SJCRH30 (cell line): ENCODE results near the gene MAP4K1. TPM values are rescaled to one million over a fixed set of nuclear protein-coding genes. Genes with fewer than 3 reads are reported as not detected.
"Not testable (repeated sequence)": the region's sequence is repeated elsewhere in the genome, so short reads cannot be mapped to it uniquely, and the experiment has no call there.

Experiments
- DNase-seq, 2 experiments: peaks; one replicate each; pipeline ENCODE4 v3.0.0-alpha.2; 2015 to 2020
- H3K27ac ChIP-seq: fragments of 250-450 bp; sonication (Bioruptor Pico); 2 replicates; pipeline ENCODE4 v1.5.1; 2020; ENCODE audit warnings: mild to moderate bottlenecking, moderate library complexity
- H3K27me3 ChIP-seq: fragments of 250-450 bp; sonication (Bioruptor Pico); 2 replicates; pipeline ENCODE4 v1.5.1; 2020; ENCODE audit warnings: mild to moderate bottlenecking, moderate library complexity
- H3K36me3 ChIP-seq: fragments of 250-450 bp; sonication (Bioruptor Pico); 2 replicates; pipeline ENCODE4 v1.5.1; 2020; ENCODE audit warnings: mild to moderate bottlenecking, moderate library complexity
- H3K4me1 ChIP-seq: fragments of 250-450 bp; sonication (Bioruptor Pico); 2 replicates; pipeline ENCODE4 v1.5.1; 2020; ENCODE audit warnings: mild to moderate bottlenecking, moderate library complexity
- H3K4me3 ChIP-seq: fragments of 250-450 bp; sonication (Bioruptor Pico); 2 replicates; pipeline ENCODE4 v1.5.1; 2020; ENCODE audit warnings: mild to moderate bottlenecking, moderate library complexity
- H3K9me3 ChIP-seq: fragments of 250-450 bp; sonication (Bioruptor Pico); replicated peaks from 2 replicates; pipeline ENCODE4 v1.5.1; 2020; ENCODE audit warnings: mild to moderate bottlenecking, moderate library complexity
- total RNA-seq: library from RNA; depleted of rRNA; stranded (reverse); fragments of >200 nt; shearing (Covaris generic); gene quantifications from 2 replicates; pipeline ENCODE4 v1.2.3, GENCODE V29; 2014

MAP4K1 gene
- total RNA-seq, 1 experiment from 2014 or later, result 1.2 TPM

DNA sequence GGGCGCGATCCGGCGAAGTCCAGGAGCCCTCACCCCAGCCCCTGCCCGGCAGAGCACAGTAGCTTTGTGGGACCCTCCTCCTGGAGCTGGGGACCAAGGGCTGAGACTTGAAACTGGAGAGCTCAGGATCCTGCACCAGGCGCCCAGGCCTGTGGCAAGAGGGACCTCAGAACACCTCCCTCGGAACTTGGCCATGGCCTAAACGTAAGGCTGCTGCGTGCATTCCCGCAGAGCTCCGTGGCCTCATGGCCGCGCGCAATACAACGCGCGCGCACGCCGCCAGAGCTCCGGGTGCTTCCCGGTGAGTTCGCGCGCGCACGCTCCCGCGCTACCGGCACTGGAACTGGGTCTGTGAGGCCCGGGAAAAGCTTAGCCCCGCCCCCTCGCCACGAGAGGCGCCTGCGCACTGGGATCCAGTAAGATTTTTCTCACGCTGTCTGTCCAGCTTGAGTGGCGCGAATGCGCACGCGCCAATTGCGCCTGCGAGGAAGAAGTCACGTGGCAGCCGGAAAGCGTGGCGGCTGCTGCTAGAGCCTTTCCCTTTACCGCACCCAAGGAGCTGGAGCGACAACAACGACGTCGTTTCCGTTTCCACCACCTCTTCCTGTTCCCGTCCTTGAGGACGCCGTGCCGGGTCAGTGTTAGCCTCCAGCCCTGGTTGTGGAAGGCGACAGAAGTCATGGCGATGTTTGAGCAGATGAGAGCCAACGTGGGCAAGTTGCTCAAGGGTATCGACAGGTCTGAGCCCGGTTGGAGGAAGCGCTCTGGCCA lies 1.0 kb upstream of the MAP4K1 start, which contains the start of gene EIF3K:
Gene EIF3K (plus strand): TSS at position 599 of the 771 bp plus-strand sequence. CDS start 81 bp downstream, at position 680.
- no peaks in the 10 kb centered on the region for H3K27me3 ChIP-seq
- H3K4me3 ChIP-seq, result peak within 1 kb of the TSS; percentile 68
- peaks cover 28% of the 10 kb centered on the region for H3K36me3 ChIP-seq
- peak within 1 kb of the TSS; percentile 17; the same call in 1 of the 2 replicates for H3K27ac ChIP-seq
- peaks cover 5% of the 10 kb centered on the region; the same call in 1 of the 2 replicates for H3K4me1 ChIP-seq
- no peaks in the 10 kb centered on the region for H3K9me3 ChIP-seq
- peak; percentile 98 to 99 for DNase-seq

DNA sequence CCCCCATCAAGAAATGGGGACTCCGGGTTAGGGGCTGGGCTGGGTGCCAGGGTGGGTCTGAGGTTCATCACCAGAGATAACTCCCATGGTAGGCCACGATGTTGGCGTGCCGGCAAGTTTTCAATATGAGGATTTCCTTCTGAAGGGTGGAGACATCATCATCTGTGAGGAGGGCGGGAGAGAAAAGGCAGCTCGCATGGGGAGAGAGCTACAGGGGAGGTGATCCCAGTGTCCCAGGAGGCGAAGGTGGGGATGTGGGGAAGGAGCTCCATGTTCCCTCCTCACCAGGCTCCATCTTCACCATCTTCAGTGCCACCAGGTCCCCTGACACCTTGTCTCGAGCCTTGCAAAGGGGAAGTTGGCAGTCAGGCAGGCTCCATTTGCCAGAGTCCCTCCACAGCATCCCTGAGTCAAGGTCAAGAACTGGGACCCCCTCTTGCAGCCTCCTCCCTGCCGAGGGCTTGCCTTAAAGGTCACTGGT lies 430 bp downstream of the MAP4K1 start:
- no peaks in the 10 kb centered on the region for H3K27me3 ChIP-seq
- H3K9me3 ChIP-seq, result no peaks in the 10 kb centered on the region
- H3K27ac ChIP-seq, result no peak overlapping the region
- peaks cover 5% of the 10 kb centered on the region; the same call in 1 of the 2 replicates for H3K4me1 ChIP-seq
- DNase-seq, result no peak
- peaks cover 17% of the 10 kb centered on the region; the same call in 1 of the 2 replicates for H3K36me3 ChIP-seq
- H3K4me3 ChIP-seq, result peak overlapping the region; percentile 68

- Histone ChIP-seq H3K4me3 (no peak overlapping the region), H3K27me3 (no peaks in the 10 kb centered on the region; the same call in 1 of the 2 replicates), H3K27ac (no peak overlapping the region), H3K9me3 (no peaks in the 10 kb centered on the region), H3K36me3 (peaks cover 10% of the 10 kb centered on the region; the same call in 1 of the 2 replicates), H3K4me1 (peaks cover 5% of the 10 kb centered on the region; the same call in 1 of the 2 replicates)
- no peak for DNase-seq
These were observed 1.5 kb downstream of the MAP4K1 start for GRCh38 chr19:38616265-38616664.

GRCh38 chr19:38615007-38615581 lies 2.7 kb downstream of the MAP4K1 start:
- no peak for DNase-seq
- H3K27ac ChIP-seq, result no peak overlapping the region
- H3K4me1 ChIP-seq, result peaks cover 5% of the 10 kb centered on the region; the same call in 1 of the 2 replicates
- no peaks in the 10 kb centered on the region for H3K36me3 ChIP-seq
- H3K9me3 ChIP-seq, result no peaks in the 10 kb centered on the region
- no peaks in the 10 kb centered on the region; the same call in 1 of the 2 replicates for H3K27me3 ChIP-seq
- no peak overlapping the region for H3K4me3 ChIP-seq

- Histone ChIP-seq H3K27me3 (no peaks in the 10 kb centered on the region; the same call in 1 of the 2 replicates), H3K36me3 (no peaks in the 10 kb centered on the region), H3K9me3 (no peaks in the 10 kb centered on the region), H3K4me1 (peaks cover 5% of the 10 kb centered on the region; the same call in 1 of the 2 replicates), H3K27ac (no peak overlapping the region), H3K4me3 (no peak overlapping the region)
- no peak for DNase-seq
These were observed 3.5 kb downstream of the MAP4K1 start for GRCh38 chr19:38614289-38614688.

DNA sequence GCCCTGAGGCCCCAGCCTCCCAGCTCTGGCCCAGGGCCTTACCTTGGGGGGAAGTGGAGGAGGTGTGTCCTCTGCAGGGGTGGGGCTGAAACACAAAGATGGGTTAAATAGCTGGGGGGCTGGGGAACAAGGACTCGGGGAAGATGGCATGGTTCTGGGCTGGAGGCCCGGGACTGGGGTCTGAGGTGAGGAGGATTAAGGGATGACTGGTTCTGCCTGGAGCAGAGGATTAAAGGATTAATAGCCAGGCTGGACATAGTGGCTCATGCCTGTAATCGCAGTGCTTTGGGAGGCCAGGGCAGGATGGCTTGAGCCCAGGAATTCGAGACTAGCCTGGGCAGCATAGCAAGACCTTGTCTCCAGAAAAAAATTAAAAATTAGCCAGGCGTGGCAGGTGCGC lies 11.6 kb downstream of the MAP4K1 start:
- H3K27me3 ChIP-seq, result no peaks in the 10 kb centered on the region
- no peaks in the 10 kb centered on the region for H3K4me1 ChIP-seq
- H3K4me3 ChIP-seq, result no peak overlapping the region
- no peak for DNase-seq
- no peak overlapping the region for H3K27ac ChIP-seq
- no peaks in the 10 kb centered on the region for H3K36me3 ChIP-seq
- no peaks in the 10 kb centered on the region for H3K9me3 ChIP-seq

- H3K27me3 ChIP-seq, H3K4me3 ChIP-seq, H3K9me3 ChIP-seq, H3K36me3 ChIP-seq, H3K4me1 ChIP-seq, DNase-seq, H3K27ac ChIP-seq: not testable (repeated sequence)
These were observed 14.9 kb downstream of the MAP4K1 start for GRCh38 chr19:38602856-38603255.

DNA sequence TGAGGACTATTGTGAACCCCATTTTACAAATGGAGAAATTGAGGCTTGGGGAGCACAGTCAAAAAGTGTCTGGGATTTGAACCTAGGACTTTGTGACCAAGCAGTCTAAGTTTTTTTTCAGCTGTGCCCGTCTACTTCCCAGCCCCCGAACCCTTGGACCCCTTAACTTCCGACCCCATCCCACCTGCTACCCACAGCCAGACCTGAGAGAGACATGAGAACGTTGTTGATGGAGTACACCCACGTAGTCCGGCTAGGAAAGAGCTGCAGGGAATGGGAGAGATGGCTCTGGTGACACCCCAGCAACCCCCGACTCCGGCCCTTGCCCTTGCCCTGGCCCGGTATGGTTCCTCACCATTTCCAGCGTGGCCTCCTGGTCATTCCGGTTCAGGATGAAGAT lies 18.0 kb downstream of the MAP4K1 start:
- no peaks in the 10 kb centered on the region for H3K27me3 ChIP-seq
- H3K4me3 ChIP-seq, result no peak overlapping the region
- H3K9me3 ChIP-seq, result no peaks in the 10 kb centered on the region
- DNase-seq, result no peak
- H3K27ac ChIP-seq, result no peak overlapping the region
- H3K36me3 ChIP-seq, result no peaks in the 10 kb centered on the region
- H3K4me1 ChIP-seq, result no peaks in the 10 kb centered on the region

DNA sequence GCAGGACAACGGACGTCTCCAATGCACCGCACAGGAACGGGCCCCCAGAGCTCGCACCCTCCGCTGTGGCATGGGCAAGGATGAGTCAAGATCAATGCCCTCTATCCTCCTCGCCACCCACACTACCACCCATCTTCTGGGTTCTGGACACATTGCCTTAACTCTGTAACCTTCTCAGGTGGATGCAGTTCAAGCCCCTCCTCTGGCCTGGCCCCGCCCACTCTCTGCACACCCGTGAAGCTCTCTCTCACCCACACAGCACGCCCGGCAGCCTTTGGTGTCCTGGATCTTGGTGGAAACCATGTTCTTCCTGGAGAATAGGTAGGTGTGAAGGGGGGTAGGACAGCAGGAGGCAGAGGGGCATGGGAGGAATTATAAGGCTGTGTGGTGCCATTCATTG lies 20.7 kb downstream of the MAP4K1 start:
- Histone ChIP-seq H3K27ac (no peak overlapping the region), H3K36me3 (no peaks in the 10 kb centered on the region), H3K4me3 (no peak overlapping the region), H3K9me3 (no peaks in the 10 kb centered on the region), H3K4me1 (no peaks in the 10 kb centered on the region), H3K27me3 (no peaks in the 10 kb centered on the region)
- no peak for DNase-seq

DNA sequence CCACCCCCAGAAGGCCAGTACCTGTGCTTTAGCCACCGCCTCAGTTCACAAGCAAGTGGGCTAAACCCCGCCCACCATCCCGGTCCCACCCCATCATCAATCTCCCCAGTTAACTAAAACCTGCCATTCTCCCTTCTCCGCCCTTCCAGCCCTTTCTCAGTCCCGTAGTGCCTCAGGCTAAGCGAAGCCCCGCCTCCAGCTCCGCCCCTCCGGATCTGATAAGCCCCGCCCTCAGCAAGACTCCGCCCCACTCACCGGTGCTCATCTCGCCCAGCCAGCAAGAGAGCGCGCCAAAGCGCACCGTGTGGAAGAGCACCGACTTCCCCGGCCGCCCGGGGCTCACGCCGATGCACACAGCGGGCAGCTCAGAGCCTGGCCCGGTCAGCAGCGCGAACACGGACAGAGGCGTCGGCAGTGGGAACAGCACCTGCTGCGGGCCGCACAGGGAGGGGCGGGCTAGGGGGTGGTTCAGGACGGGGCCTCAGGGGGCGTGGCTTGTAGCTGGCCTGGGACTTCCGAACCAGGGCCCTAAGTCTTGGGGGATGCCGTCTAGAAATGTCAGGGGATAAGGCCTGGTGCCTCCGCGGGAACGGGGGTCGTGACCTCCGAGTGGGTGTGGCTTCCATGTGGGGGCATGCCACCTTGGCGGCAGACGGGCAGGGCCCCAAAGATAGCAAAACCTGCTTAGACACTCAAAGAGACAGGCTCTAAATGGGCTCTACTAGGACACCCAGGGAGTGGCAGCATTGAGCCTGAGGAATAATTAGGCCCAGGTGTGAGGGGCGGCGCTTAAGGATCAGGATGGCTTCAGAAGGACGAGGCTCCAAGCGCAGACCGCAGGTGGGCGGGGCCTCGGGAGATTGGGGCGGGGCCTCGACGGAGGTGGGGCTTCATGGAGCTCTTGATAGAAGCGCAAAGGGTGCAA lies 21.4 kb downstream of the MAP4K1 start:
- peak; percentile 68 to 73 for DNase-seq
- H3K4me1 ChIP-seq, result no peaks in the 10 kb centered on the region
- no peak overlapping the region for H3K27ac ChIP-seq
- H3K27me3 ChIP-seq, result no peaks in the 10 kb centered on the region
- peak overlapping the region; percentile 38 for H3K4me3 ChIP-seq
- no peaks in the 10 kb centered on the region for H3K9me3 ChIP-seq
- no peaks in the 10 kb centered on the region for H3K36me3 ChIP-seq

GRCh38 chr19:38592940-38593339 lies 24.8 kb downstream of the MAP4K1 start:
- H3K27me3 ChIP-seq, result no peaks in the 10 kb centered on the region
- H3K27ac ChIP-seq, result no peak overlapping the region
- no peaks in the 10 kb centered on the region for H3K9me3 ChIP-seq
- H3K36me3 ChIP-seq, result peaks cover 6% of the 10 kb centered on the region; the same call in 1 of the 2 replicates
- no peak for DNase-seq
- no peaks in the 10 kb centered on the region for H3K4me1 ChIP-seq
- no peak overlapping the region for H3K4me3 ChIP-seq

GRCh38 chr19:38588041-38588440 lies 29.7 kb downstream of the MAP4K1 start:
- H3K27me3 ChIP-seq, result no peaks in the 10 kb centered on the region
- H3K36me3 ChIP-seq, result peaks cover 32% of the 10 kb centered on the region
- DNase-seq, result no peak
- H3K9me3 ChIP-seq, result no peaks in the 10 kb centered on the region
- no peak overlapping the region for H3K4me3 ChIP-seq
- no peaks in the 10 kb centered on the region for H3K4me1 ChIP-seq
- H3K27ac ChIP-seq, result no peak overlapping the region

- no peaks in the 10 kb centered on the region for H3K27me3 ChIP-seq
- no peak overlapping the region for H3K4me3 ChIP-seq
- no peaks in the 10 kb centered on the region for H3K9me3 ChIP-seq
- no peak for DNase-seq
- H3K4me1 ChIP-seq, result no peaks in the 10 kb centered on the region
- peaks cover 35% of the 10 kb centered on the region for H3K36me3 ChIP-seq
- H3K27ac ChIP-seq, result no peak overlapping the region
These were observed 30.2 kb downstream of the MAP4K1 start for GRCh38 chr19:38587562-38587961.

DNA sequence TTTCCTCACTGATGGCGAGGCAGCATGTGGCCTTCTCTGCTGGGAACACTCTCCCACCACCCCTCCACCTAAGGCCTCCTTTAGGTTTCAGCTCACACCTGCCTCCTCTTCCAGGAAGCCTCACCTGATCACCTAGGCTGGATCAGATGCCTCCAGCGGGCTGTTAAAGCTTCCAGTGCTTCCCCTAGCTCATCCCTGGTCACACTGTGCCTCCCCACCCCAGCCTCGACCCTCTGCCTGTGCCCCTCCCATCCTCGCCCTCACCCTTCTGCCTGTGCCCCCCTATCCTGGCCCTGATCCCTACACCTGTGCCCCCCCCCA lies 33.8 kb downstream of the MAP4K1 start:
- H3K27ac ChIP-seq, result no peak overlapping the region
- H3K4me1 ChIP-seq, result no peaks in the 10 kb centered on the region
- H3K27me3 ChIP-seq, result no peaks in the 10 kb centered on the region
- H3K4me3 ChIP-seq, result no peak overlapping the region
- peaks cover 37% of the 10 kb centered on the region for H3K36me3 ChIP-seq
- no peaks in the 10 kb centered on the region for H3K9me3 ChIP-seq
- no peak for DNase-seq
